SU-DHL-6 (cell line): ENCODE data around the gene KLHL22.

Experiments
- H2AFZ ChIP-seq: fragments of 200-600 bp; sonication (generic); 2 replicates; pipeline ENCODE4 v1.6.1; 2014; ENCODE audit warnings: low read depth, mild to moderate bottlenecking, moderate library complexity, mixed read lengths, antibody characterized with exemption, low read length; ENCODE audit not compliant: severe bottlenecking
- H3F3A ChIP-seq: fragments of 200-600 bp; shearing (Covaris generic); 2 replicates; pipeline ENCODE4 v1.6.0; 2016; ENCODE audit warnings: antibody characterized with exemption, mild to moderate bottlenecking; ENCODE audit not compliant: insufficient read depth
- H3K27ac ChIP-seq: fragments of 200-600 bp; sonication (generic); 2 replicates; pipeline ENCODE4 v1.5.1; 2016; ENCODE audit warnings: low read depth, mild to moderate bottlenecking, low read length, moderate library complexity, mixed read lengths
- H3K27me3 ChIP-seq: fragments of 200-600 bp; sonication (generic), shearing (Covaris generic); 2 replicates; pipeline ENCODE4 v1.6.0; 2014; ENCODE audit warnings: mild to moderate bottlenecking, low read length
- H3K36me3 ChIP-seq: fragments of 200-600 bp; sonication (generic); 2 replicates; pipeline ENCODE4 v1.6.1; 2014; ENCODE audit warnings: mild to moderate bottlenecking, low read length, mixed read lengths
- H3K4me2 ChIP-seq: fragments of 300-600, 200-600 bp; shearing (Covaris generic), sonication (generic); 2 replicates; pipeline ENCODE4 v1.6.0; 2014; ENCODE audit warnings: low read length, low read depth, mild to moderate bottlenecking; ENCODE audit not compliant: poor library complexity, severe bottlenecking
- H3K4me3 ChIP-seq: fragments of 200-600 bp; sonication (generic); 2 replicates; pipeline ENCODE4 v1.5.1; 2014; ENCODE audit warnings: antibody characterized with exemption, low read length, mild to moderate bottlenecking, mixed read lengths; ENCODE audit not compliant: insufficient read depth, poor library complexity, severe bottlenecking
- H3K79me2 ChIP-seq: fragments of 200-600 bp; sonication (generic); 2 replicates; pipeline ENCODE4 v1.6.1; 2014; ENCODE audit warnings: mild to moderate bottlenecking, low read length, moderate library complexity; ENCODE audit not compliant: insufficient read depth
- H3K9ac ChIP-seq: fragments of 200-600 bp; sonication (generic); 2 replicates; pipeline ENCODE4 v1.7.0; 2014; ENCODE audit warnings: mild to moderate bottlenecking, low read length
- H3K9me2 ChIP-seq: fragments of 200-600 bp; sonication (generic); replicated peaks from 2 replicates; pipeline ENCODE4 v1.6.1; 2014; ENCODE audit warnings: low read length; ENCODE audit not compliant: insufficient read depth
- H3K9me3 ChIP-seq: fragments of 200-600 bp; sonication (generic); 2 replicates; pipeline ENCODE4 v1.6.1; 2014; ENCODE audit warnings: low read length, mixed read lengths; ENCODE audit not compliant: insufficient read depth
- H4K20me1 ChIP-seq: fragments of 200-600 bp; sonication (generic); 2 replicates; pipeline ENCODE4 v1.6.1; 2014; ENCODE audit warnings: low read depth, mild to moderate bottlenecking, antibody characterized with exemption, low read length, moderate library complexity, mixed read lengths
- CTCF ChIP-seq: fragments of 200-600 bp; sonication (generic); IDR thresholded peaks from one replicate; pipeline ENCODE4 v1.5.1; 2017; ENCODE audit warnings: antibody characterized with exemption, mild to moderate bottlenecking, low read length, moderate library complexity; ENCODE audit not compliant: insufficient read depth, poor library complexity, severe bottlenecking
- EZH2phosphoT487 ChIP-seq: fragments of 200-600 bp; sonication (generic), shearing (Covaris generic); conservative IDR thresholded peaks from 2 replicates; pipeline ENCODE4 v1.6.1; 2018; ENCODE audit warnings: mild to moderate bottlenecking, antibody characterized with exemption, low read length, moderate library complexity, mixed read lengths

KLHL22 gene

GRCh38 chr22:20528405-20528978 is 32.9 kb upstream of the KLHL22 start:
- Histone ChIP-seq H3K27me3 (no peaks in the 10 kb centered on the region), H3K9me2 (no peaks in the 10 kb centered on the region), H3F3A (no peaks in the 10 kb centered on the region), H3K4me2 (no peak overlapping the region), H2AFZ (no peak overlapping the region), H3K27ac (no peak overlapping the region), H3K36me3 (no peaks in the 10 kb centered on the region), H4K20me1 (no peaks in the 10 kb centered on the region), H3K4me3 (no peak overlapping the region), H3K9me3 (no peaks in the 10 kb centered on the region), H3K9ac (no peak overlapping the region), H3K79me2 (peaks cover 8% of the 10 kb centered on the region; the same call in 1 of the 2 replicates)
- TF ChIP-seq EZH2phosphoT487 (no peak), CTCF (no peak)

- no peaks in the 10 kb centered on the region for H3F3A ChIP-seq
- H3K4me2 ChIP-seq, result no peak overlapping the region
- TF ChIP-seq EZH2phosphoT487, result no peak
- TF ChIP-seq CTCF, result no peak
- no peaks in the 10 kb centered on the region for H3K9me2 ChIP-seq
- H2AFZ ChIP-seq, result no peak overlapping the region
- H3K27me3 ChIP-seq, result no peaks in the 10 kb centered on the region
- no peak overlapping the region for H3K9ac ChIP-seq
- H3K36me3 ChIP-seq, result no peaks in the 10 kb centered on the region
- no peaks in the 10 kb centered on the region for H3K9me3 ChIP-seq
- H4K20me1 ChIP-seq, result no peaks in the 10 kb centered on the region
- H3K79me2 ChIP-seq, result peaks cover 16% of the 10 kb centered on the region; the same call in 1 of the 2 replicates
- no peak overlapping the region for H3K27ac ChIP-seq
- H3K4me3 ChIP-seq, result no peak overlapping the region
These were observed 31.2 kb upstream of the KLHL22 start for GRCh38 chr22:20526628-20527355.

GRCh38 chr22:20526305-20526627 is 30.7 kb upstream of the KLHL22 start:
- Histone ChIP-seq H3K4me3 (no peak overlapping the region), H3K9me3 (no peaks in the 10 kb centered on the region), H3K9ac (no peak overlapping the region), H3K27ac (no peak overlapping the region), H3K27me3 (no peaks in the 10 kb centered on the region), H3F3A (no peaks in the 10 kb centered on the region), H3K4me2 (no peak overlapping the region), H3K9me2 (no peaks in the 10 kb centered on the region), H3K79me2 (peaks cover 16% of the 10 kb centered on the region; the same call in 1 of the 2 replicates), H2AFZ (no peak overlapping the region), H3K36me3 (no peaks in the 10 kb centered on the region), H4K20me1 (no peaks in the 10 kb centered on the region)
- no peak for TF ChIP-seq CTCF
- TF ChIP-seq EZH2phosphoT487, result no peak
